IPS-20b (cell line): ENCODE results near the gene TBX20.

Experiments used
- H3K27ac ChIP-seq: one replicate; pipeline ENCODE4 v1.5.1; 2013; ENCODE audit warnings: low read length
- H3K27me3 ChIP-seq: 2 replicates; pipeline ENCODE4 v1.6.1; 2013; ENCODE audit warnings: mild to moderate bottlenecking, low read length, inconsistent platforms; ENCODE audit not compliant: insufficient read depth
- H3K36me3 ChIP-seq: 2 replicates; pipeline ENCODE4 v1.6.1; 2013; ENCODE audit warnings: low read depth, mild to moderate bottlenecking, inconsistent platforms, low read length, moderate library complexity; ENCODE audit not compliant: insufficient read depth
- H3K4me1 ChIP-seq: 2 replicates; pipeline ENCODE4 v1.6.1; 2013; ENCODE audit warnings: mild to moderate bottlenecking, control low read depth, inconsistent platforms, low read length, moderate library complexity; ENCODE audit not compliant: insufficient read depth
- H3K4me3 ChIP-seq: 2 replicates; pipeline ENCODE4 v1.5.1; 2013; ENCODE audit warnings: mild to moderate bottlenecking, low read length, inconsistent platforms
- H3K9ac ChIP-seq: 2 replicates; pipeline ENCODE4 v1.6.1; 2013; ENCODE audit warnings: low read depth, mild to moderate bottlenecking, inconsistent platforms, low read length, moderate library complexity
- H3K9me3 ChIP-seq: 2 replicates; pipeline ENCODE4 v1.6.1; 2013; ENCODE audit warnings: mild to moderate bottlenecking, low read depth, low read length, inconsistent platforms; ENCODE audit not compliant: insufficient read depth

Gene TBX20

DNA sequence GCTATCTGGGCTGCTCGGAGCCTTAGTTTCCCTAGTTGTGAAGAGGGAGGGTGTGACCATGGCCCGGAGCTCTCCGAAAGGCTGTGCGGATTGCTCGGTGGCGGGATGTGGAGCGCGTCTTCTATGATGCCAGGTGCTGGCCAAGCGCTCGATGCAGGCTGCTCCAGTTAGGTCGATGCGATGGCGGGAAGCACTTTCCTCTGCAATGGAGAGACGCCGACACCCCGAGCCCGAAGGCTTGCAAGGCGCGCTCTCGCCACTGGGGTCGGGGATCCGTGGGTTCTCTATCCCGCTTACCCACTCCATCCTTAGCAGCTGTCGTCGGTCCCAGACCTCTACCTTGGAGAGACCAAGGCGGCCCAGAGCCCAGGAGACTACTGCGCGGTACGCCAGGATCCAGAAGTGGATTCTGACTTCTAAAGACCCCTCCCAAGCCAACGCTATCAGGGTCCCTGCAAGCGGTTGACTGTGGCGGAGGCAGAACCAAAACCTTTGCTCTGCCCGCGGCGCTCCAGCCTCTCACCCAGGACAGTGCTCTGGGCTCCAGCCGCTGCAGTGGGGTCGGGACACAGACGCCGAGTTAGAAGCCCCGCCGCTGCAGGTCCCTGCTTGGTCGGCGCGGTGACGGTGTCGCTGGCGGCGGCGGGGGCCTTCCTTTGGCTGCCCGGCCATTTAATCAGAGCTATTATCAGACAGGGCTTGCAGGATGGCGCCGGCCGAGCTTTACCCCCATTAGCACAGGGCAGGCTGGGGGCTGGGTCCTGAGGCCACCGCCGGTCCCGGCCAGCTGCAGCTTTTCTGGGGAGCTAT is 7.8 kb upstream of the TBX20 start:
- Histone ChIP-seq H3K27me3 (peaks cover 94% of the 10 kb centered on the region), H3K9ac (0 out of 2 replicates have a peak overlapping the region, but pooled peaks have one; percentile 28), H3K4me3 (peak overlapping the region; percentile 68), H3K9me3 (no peaks in the 10 kb centered on the region), H3K36me3 (no peaks in the 10 kb centered on the region), H3K27ac (no peak overlapping the region), H3K4me1 (peaks cover 24% of the 10 kb centered on the region; the same call in 1 of the 2 replicates)

DNA sequence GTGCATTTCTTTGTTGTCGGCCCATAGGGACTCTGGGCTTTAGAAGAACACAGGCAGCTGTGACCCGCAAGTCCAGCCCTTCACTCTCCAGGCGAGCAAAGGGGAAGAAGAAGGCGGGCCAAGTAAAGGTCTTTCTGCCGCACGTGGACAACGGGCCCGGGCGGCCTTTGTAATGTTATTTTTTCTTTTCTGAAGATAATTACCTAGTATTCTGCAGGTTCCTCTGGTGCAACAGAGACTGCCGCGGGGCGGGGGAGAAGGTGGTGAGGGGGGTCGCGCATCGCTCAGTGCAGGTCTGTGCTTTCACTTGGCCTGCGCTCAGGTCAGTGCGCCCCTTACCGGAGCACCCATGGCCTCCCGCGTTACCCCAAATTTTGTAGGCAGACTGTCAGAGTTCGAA is 7.1 kb upstream of the TBX20 start:
- peak overlapping the region; percentile 68 for H3K4me3 ChIP-seq
- H3K27ac ChIP-seq: no peak overlapping the region
- 0 out of 2 replicates have a peak overlapping the region, but pooled peaks have one; percentile 28 for H3K9ac ChIP-seq
- no peaks in the 10 kb centered on the region for H3K36me3 ChIP-seq
- H3K4me1 ChIP-seq: peaks cover 25% of the 10 kb centered on the region; the same call in 1 of the 2 replicates
- H3K27me3 ChIP-seq: peaks cover 100% of the 10 kb centered on the region
- no peaks in the 10 kb centered on the region for H3K9me3 ChIP-seq

DNA sequence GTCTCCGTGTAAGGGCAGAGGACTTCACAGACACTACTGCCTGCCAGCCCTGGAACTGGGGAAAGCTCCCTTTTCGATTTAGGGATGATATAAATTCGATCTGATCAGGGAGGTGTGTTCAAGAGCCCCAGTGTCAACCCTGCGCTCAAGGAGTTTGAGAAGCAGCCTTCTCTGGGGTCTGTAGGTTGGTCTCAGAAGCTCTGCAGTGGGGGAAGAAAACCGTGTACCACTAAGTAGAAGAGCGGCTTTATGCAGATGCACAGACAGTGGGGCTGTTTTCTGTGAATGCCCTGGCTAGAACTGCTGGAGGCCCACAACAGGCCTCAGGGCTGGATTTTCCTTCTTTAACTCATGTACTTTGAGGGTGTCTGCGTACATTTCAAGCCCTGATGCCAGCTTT is 6.3 kb upstream of the TBX20 start:
- no peak overlapping the region; the same call in 1 of the 2 replicates for H3K4me3 ChIP-seq
- H3K27me3 ChIP-seq: peaks cover 100% of the 10 kb centered on the region
- no peak overlapping the region for H3K9ac ChIP-seq
- H3K4me1 ChIP-seq: peaks cover 25% of the 10 kb centered on the region; the same call in 1 of the 2 replicates
- no peaks in the 10 kb centered on the region for H3K36me3 ChIP-seq
- H3K9me3 ChIP-seq: no peaks in the 10 kb centered on the region
- no peak overlapping the region for H3K27ac ChIP-seq

DNA sequence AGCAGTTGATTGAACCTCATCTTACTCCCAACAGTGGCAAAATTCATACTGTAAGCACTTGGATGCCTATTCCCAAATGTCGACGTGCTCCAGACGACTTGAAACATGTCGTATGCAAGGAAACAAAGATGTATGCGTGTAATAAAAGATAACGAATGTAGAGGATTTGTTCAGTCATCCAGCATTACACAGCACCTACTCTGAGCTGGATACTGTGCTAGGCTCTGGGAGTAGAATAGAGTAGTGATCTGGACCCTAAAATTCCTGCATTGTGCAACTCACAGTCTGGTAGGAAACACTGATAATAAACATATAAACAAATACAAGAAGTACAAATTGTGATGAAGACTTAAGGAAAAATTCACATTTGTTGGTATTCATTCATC is 5.6 kb upstream of the TBX20 start:
- Histone ChIP-seq H3K27me3 (peaks cover 100% of the 10 kb centered on the region), H3K4me3 (no peak overlapping the region), H3K9ac (no peak overlapping the region), H3K27ac (no peak overlapping the region), H3K36me3 (no peaks in the 10 kb centered on the region), H3K9me3 (no peaks in the 10 kb centered on the region), H3K4me1 (peaks cover 25% of the 10 kb centered on the region; the same call in 1 of the 2 replicates)

DNA sequence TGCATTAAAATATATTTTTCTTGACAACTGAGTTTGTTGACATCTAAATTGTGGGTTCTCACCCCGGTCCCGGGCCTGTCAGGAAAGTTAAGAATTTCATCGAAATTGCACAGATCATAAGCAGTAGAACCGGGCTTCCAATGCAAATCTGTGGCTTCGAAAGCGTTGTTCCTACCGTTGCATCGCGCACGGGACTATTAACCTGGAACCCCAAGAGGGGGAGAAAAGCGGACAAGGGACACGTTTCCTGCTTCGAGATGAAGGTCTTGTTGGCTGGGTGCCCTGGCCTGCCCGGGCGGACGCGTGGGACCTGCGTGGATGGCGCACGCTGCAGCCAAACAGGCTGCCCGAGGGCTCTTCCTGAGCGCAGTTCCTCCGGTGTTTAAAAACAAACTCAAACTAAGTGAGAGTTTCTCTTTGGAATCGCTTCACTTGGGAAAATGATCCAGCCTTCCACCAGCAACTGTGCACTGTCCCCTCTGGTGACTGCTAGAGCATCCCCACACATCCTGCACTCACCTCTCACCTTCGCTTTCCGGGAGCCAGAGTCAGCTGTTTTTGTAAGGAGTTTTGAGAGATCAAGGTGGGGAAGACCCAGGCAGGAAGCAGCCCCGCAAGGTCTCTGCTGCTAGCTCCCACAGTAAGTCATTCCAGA is 5.1 kb upstream of the TBX20 start:
- Histone ChIP-seq H3K9ac (no peak overlapping the region), H3K36me3 (no peaks in the 10 kb centered on the region), H3K27me3 (peaks cover 100% of the 10 kb centered on the region), H3K4me3 (no peak overlapping the region; the same call in 1 of the 2 replicates), H3K4me1 (peaks cover 25% of the 10 kb centered on the region; the same call in 1 of the 2 replicates), H3K27ac (no peak overlapping the region), H3K9me3 (no peaks in the 10 kb centered on the region)

DNA sequence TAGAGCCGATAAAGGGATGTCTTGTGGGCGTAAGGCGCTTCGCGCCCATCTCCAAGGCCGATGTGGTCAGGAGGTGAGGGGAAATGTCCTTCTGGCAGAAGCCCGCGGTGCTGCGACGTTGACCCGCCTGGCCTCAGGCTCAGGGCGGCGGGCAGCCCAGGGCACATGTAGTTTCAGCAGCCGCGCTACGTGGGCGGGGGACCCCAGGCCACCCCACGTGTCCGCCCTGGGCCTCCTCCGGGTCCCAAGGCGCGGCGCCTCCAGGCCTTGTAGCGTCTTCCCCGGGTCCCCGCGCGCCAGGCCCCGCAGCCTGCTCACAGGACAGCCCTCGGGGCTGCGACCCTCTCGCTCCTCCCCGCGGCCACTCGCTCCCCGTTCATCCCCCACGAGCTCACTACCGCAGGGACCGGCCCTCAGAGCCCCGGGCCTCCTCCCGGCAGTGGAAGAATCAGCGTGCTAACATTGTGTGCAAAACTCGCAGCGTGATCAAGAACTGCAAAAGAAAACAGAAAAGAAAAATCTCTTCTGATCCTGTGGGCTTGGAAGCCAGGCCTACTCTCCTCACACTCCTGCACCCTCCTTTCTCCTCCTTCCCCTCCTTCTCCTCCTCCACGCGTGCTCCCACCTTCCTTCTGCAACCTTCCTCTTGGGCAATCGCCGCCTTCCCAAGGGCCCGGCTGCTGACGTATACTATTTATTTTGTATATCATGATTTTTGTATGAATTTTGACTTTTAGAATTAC is 4.4 kb upstream of the TBX20 start:
- H3K9me3 ChIP-seq: no peaks in the 10 kb centered on the region
- H3K27me3 ChIP-seq: peaks cover 100% of the 10 kb centered on the region
- peak overlapping the region; percentile 66; the same call in 1 of the 2 replicates for H3K4me3 ChIP-seq
- H3K36me3 ChIP-seq: no peaks in the 10 kb centered on the region
- no peak overlapping the region for H3K9ac ChIP-seq
- peaks cover 25% of the 10 kb centered on the region; the same call in 1 of the 2 replicates for H3K4me1 ChIP-seq
- H3K27ac ChIP-seq: no peak overlapping the region

DNA sequence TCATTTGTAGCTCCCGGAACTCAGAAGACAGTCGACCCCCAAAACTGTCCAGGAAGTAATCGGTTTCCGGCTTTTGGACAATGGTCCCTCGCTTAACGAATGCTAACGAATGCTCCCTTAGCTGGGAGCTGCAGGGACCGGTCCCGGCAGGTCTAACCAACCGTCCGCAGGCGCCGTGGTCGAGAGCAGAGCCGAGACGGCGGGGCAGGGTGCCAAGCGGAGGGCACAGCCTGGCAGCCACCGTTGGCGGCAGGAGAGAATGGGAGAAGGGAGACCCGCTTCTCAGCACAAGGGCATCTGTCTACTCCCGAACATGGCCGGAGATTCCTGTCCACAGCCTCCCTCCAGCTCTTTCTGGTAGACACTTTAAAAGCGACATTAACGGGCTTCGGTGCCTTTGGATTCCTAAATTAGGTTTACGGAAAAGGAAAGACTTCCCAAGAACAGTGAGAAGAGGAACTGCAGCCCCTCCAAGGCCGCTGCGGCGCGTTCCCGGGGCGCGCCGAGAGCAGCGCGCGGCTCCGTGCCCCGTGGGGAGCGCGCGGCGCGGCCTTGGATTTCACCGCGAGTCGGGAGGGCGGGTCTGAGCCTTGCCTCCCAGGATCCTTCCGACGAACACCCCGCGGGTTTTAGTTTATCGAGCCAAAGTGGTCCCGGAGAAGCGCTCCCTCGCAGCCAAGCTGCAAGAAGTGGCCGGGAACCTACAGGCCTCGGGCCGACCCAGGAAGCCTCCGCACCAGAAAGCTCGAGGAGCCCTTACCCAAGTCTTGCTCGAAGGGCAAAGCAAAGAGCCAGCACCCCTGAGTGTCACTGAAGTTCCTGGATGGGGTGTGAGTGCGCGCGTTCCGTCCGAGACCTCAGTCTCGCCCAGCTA is 3.6 kb upstream of the TBX20 start:
- Histone ChIP-seq H3K36me3 (no peaks in the 10 kb centered on the region), H3K9ac (no peak overlapping the region), H3K9me3 (no peaks in the 10 kb centered on the region), H3K4me3 (peak overlapping the region; percentile 66), H3K27me3 (peaks cover 100% of the 10 kb centered on the region), H3K4me1 (peaks cover 25% of the 10 kb centered on the region; the same call in 1 of the 2 replicates), H3K27ac (no peak overlapping the region)

DNA sequence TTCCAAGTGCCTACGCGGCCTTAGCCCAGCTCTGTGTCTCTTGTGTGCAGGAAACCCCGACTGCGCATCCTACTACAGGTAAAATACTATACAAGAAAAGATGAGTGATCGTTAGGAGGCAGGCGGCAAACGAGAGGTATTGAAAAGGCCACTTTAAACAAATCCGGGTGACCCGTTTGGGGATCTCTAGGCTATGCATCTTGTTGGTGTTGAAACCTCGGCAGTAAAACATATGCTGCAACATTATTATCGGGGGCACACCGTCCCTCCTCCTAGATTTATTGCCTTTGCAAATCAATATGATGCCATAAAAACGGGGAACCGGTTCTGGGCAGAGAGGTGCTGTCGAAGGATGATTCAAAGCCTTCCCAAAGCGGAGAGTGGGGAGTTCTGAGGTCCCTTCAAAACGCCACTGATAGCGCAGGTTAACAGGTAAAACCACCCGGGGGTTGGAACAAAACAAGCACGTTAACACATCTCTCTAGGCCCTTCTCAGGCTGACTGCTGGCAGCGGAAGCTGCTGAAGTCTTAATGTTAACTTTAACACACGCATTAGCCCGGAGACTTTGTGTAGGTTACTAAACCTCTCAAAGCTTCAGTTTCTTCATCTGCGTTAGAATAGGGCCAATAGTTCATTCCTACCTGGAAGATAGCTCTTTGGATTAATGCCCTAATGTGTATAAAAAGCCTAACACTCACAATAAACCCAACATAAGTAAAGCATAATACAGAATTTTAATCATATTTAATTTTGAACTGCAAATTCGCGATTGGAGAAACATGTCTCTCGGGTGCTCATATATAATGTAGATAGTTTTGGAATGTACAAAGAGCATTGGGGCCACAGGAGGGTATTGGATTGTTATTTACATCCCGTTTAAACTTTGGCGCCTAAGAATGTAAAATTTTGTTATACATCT is 2.6 kb upstream of the TBX20 start:
- Histone ChIP-seq H3K27me3 (peaks cover 100% of the 10 kb centered on the region), H3K9me3 (no peaks in the 10 kb centered on the region), H3K27ac (no peak overlapping the region), H3K36me3 (no peaks in the 10 kb centered on the region), H3K4me1 (peaks cover 25% of the 10 kb centered on the region; the same call in 1 of the 2 replicates), H3K4me3 (peak overlapping the region; percentile 66; the same call in 1 of the 2 replicates), H3K9ac (no peak overlapping the region)

DNA sequence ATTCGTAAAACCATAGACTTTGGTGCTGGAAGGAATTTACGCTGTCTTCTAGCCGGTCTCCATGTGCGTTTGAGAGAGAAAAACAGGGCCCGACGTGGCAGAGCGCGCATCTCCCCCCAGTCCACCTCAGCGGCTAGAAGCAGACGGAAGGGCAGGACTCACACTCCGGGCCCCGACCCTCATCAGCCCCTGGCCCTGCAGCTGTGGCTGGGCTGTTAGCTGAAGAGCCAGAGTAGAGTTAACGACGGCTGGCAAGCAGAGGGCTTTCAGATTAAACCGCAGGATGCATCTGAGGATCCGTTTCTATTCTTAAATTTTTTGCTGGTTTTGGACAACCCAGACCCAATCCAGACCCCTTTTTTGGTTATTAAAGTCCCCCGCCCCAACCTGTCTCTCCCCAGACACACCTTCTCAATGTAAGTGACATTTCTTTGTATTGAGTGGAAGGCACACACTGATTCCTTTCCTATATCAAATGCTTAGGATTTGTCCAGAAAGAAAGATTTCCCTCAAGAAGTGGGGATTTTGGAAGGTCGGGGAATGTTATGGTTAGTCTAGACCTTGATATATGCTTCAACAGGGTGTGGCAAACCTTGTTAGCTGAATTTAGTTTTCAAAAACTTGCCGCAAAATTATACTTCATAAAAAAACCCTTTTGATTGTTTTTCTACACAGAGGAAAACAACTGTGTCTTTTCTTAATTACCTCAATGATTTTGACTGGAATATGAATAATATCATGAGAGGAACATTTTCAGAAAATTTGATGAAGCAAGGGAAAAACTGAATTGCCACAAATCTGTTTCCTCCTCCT is 1.7 kb upstream of the TBX20 start:
- Histone ChIP-seq H3K27ac (no peak overlapping the region), H3K27me3 (peaks cover 100% of the 10 kb centered on the region), H3K9me3 (no peaks in the 10 kb centered on the region), H3K4me1 (peaks cover 23% of the 10 kb centered on the region; the same call in 1 of the 2 replicates), H3K4me3 (no peak overlapping the region), H3K36me3 (no peaks in the 10 kb centered on the region), H3K9ac (no peak overlapping the region)
